Aorta (tissue), 5 donors: ENCODE measurements around the gene UBTF. TPM values are rescaled to one million over a fixed set of nuclear protein-coding genes. Genes with fewer than 3 reads are reported as not detected.

ENCODE experiments used
- ATAC-seq: fragments of 200-7000 bp; cut with Tn5 transposase; one replicate; pipeline ENCODE4 v1.9.1; 2022; ENCODE audit warnings: moderate library complexity; ENCODE audit not compliant: low FRiP score
- DNase-seq, 2 donors: peaks; one replicate each; pipeline ENCODE4 v3.0.0-alpha.2; 2020
- H3K27ac ChIP-seq, 2 donors: one replicate each; pipeline ENCODE4 v1.5.1; 2013; ENCODE audit warnings: low read length in 2 of 2, mild to moderate bottlenecking in 2 of 2, moderate library complexity in 2 of 2, control low read depth in 1 of 2, inconsistent platforms in 1 of 2, low read depth in 1 of 2
- H3K27me3 ChIP-seq, 2 donors: one replicate each; pipeline ENCODE4 v1.6.1; 2013; ENCODE audit warnings: control low read depth in 1 of 2, low read length in 1 of 2, mild to moderate bottlenecking in 1 of 2, moderate library complexity in 1 of 2; ENCODE audit not compliant: insufficient read depth in 2 of 2, control insufficient read depth in 1 of 2
- H3K36me3 ChIP-seq, 2 donors: one replicate each; pipeline ENCODE4 v1.6.1; 2013; ENCODE audit warnings: control low read depth in 1 of 2, low read length in 1 of 2, mild to moderate bottlenecking in 1 of 2; ENCODE audit not compliant: insufficient read depth in 2 of 2, control insufficient read depth in 1 of 2
- H3K4me1 ChIP-seq, 2 donors: one replicate each; pipeline ENCODE4 v1.6.1; 2013; ENCODE audit warnings: low read length in 2 of 2, control low read depth in 1 of 2, mild to moderate bottlenecking in 1 of 2, moderate library complexity in 1 of 2; ENCODE audit not compliant: insufficient read depth in 2 of 2, control insufficient read depth in 1 of 2
- H3K4me3 ChIP-seq, 2 donors: one replicate each; pipeline ENCODE4 v1.5.1; 2013; ENCODE audit warnings: low read length in 2 of 2, control low read depth in 1 of 2, mild to moderate bottlenecking in 1 of 2
- H3K9me3 ChIP-seq: one replicate; pipeline ENCODE4 v1.6.1; 2013; ENCODE audit warnings: mild to moderate bottlenecking, low read length; ENCODE audit not compliant: control insufficient read depth
- WGBS, 2 donors: extraction: QIAGEN DNeasy Blood & Tissue Kit; methylation state at CpG; one replicate each; pipeline ENCODE4 v1.1.7; 2013; 5-methylcytosine and 5-hydroxymethylcytosine counted together
- intact Hi-C, 2 donors: fragments of 100-400 bp; cut with DNase I; formaldehyde crosslinking; loops; one replicate each; pipeline versions ENCODE4 v1.14.2 to v1.15.0; 2022
- polyA plus RNA-seq, 2 donors: library from polyadenylated mRNA; stranded (reverse); fragments of 200-250 nt; gene quantifications; one replicate each; pipeline ENCODE4 v1.2.3, GENCODE V29; 2013
- total RNA-seq, 2 donors: library from RNA; stranded (reverse); fragmentation: NEBNext Ultra II Directional; extraction: Animal tissue kit (Norgen Biotek cat#: 25700); gene quantifications; one replicate each; pipeline ENCODE4 v1.2.1, GENCODE V29; 2021
- donor health status: healthy with polysubstance abuse.
- donor health status: Bipolar disorder and iron deficiency.
- donor health status: DM: no; HTN: no; CAD: no.
- donor health status: DM: no; HTN: no; CAD: no.
- donor health status: DM: yes; HTN: yes; CAD: no.

The UBTF gene
- total and polyA plus RNA-seq, 4 donors: 26.5 to 75.4 (median 42.5) TPM

DNA sequence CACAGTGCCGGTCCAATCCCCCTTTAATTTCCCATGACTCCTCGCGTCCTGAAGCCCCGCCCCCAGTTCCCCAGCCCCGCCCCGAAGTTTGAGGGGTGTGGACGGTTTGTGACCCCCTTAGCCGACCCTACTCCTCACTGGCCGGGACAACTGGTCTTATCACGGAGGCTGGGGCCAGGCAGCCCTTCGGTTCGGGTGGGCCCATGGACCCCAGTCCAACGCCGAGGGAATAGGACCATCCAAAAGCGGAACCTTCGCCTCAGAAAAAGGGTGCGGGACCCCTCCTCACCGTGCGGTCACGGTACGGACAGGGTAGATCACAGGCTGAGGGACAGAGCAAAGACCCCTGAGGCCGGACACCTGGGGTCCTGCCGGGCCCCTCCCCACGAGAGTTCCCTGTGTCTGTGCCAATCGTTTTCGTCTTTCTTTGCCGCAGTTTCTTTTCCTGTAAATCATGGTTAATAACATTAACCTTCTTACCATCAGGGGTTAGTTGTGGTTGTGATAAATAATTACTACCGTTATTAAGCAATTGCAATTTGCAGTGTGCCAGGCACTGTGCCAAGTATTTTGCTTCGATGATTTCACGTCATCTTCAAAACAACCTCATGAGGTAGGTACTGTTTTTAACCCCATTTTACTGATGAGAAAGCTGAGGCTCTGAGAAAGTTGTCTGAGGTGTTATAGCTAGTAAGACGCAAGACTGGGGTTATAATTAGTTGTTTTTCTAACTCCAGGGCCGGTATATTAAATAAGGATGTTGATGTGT, 32.2 kb downstream of the UBTF start:
- peak overlapping the region; percentile 59 to 89 for H3K4me3 ChIP-seq
- no peak for DNase-seq
- no peaks in the 10 kb centered on the region for H3K27me3 ChIP-seq
- ATAC-seq: peak; percentile 88
- no peaks in the 10 kb centered on the region for H3K9me3 ChIP-seq
- H3K27ac ChIP-seq: peak overlapping the region in 1 of 2 donors; percentile 92
- WGBS, 2 donors: 1% methylated on average over 32 of the region's 32 CpGs
- H3K36me3 ChIP-seq: no peaks in the 10 kb centered on the region
- intact Hi-C loops: no loop called here
- H3K4me1 ChIP-seq: no peaks in the 10 kb centered on the region

GRCh38 chr17:44186307-44187130, 33.0 kb downstream of the UBTF start, which contains the start of gene TMUB2:
TSS of gene TMUB2 (plus strand) at chr17:44186972. CDS start at chr17:44187709, 737 bp downstream.
- intact Hi-C loops: no loop called here
- Histone ChIP-seq H3K27me3 (no peaks in the 10 kb centered on the region), H3K4me3 (peak within 1 kb of the TSS; percentile 59 to 89), H3K4me1 (no peaks in the 10 kb centered on the region), H3K36me3 (no peaks in the 10 kb centered on the region), H3K27ac (peak within 1 kb of the TSS in 1 of 2 donors; percentile 92), H3K9me3 (no peaks in the 10 kb centered on the region)
- ATAC-seq (peak; percentile 98), DNase-seq (peak; percentile 99 to 100)
- WGBS, 2 donors: 0% methylated on average over 50 of the region's 50 CpGs

DNA sequence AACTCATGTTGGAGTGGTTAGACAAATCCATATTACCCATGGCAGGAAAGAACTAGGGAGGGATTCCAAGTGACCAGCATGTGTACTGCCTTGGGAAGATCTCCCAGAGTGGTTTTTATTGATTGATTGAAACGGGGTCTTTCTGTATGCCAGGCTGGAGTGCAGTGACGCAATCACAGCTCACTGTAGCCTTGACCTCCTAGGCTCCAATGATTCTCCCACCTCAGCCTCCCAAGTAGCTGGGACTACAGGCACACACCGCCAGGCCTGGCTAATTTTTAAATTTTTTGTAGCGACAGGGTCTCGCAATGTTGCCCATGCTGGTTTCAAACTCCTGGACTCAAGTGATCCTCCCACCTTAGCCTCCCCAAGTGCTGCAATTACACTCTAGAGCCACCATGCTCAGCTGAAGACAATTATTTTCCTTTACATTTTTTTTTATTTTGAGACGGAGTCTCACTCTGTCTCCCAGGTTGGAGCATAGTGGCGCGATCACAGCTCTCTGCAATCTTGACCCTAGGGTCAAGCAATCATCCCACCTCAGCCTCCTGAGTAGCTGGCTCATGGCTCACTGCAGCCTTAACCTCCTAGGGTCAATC, 35.2 kb downstream of the UBTF start:
- DNase-seq (no peak), ATAC-seq (no peak)
- WGBS, 2 donors: 88 to 89% methylated on average over 8 of the region's 8 CpGs
- Histone ChIP-seq H3K27ac (no peak overlapping the region), H3K4me1 (no peaks in the 10 kb centered on the region), H3K9me3 (no peaks in the 10 kb centered on the region), H3K4me3 (no peak overlapping the region), H3K27me3 (no peaks in the 10 kb centered on the region), H3K36me3 (no peaks in the 10 kb centered on the region)
- intact Hi-C loops: no loop called here

- WGBS, 2 donors: 52 to 68% methylated on average over 2 of the region's 2 CpGs
- H3K27me3 ChIP-seq: no peaks in the 10 kb centered on the region
Observed at GRCh38 chr17:44183024-44183423, 36.5 kb downstream of the UBTF start.

DNA sequence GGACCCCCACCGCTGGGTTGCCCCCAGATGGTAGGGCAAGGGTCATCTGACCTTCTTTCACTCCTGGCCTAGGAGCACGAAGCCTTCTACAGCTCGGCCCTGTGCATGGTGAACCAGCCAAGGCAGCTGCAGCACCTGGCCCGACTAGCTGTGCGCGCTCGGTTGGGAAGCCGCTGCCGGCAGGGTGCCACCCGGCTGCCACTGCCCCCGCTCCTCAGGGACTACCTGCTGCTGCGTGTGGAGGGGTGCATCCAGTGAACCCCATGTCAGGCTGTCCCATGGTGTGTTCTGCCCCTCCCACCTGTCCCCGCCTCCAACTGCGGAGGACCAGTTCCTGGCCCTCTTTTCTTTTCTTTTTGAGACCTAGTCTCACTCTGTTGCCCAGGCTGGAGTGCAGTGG, 41.3 kb downstream of the UBTF start:
- intact Hi-C loops: no loop called here
- Histone ChIP-seq H3K27ac (no peak overlapping the region), H3K9me3 (no peaks in the 10 kb centered on the region), H3K36me3 (peaks cover 0 to 3% of the 10 kb centered on the region in 2 donors), H3K4me3 (no peak overlapping the region), H3K4me1 (no peaks in the 10 kb centered on the region), H3K27me3 (no peaks in the 10 kb centered on the region)
- DNase-seq (no peak), ATAC-seq (no peak)
- 82 to 87% methylated on average over 14 of the region's 14 CpGs for WGBS, 2 donors

More at GRCh38 chr17:44183024-44183423, 36.5 kb downstream of the UBTF start:
- intact Hi-C loops: no loop called here
- Histone ChIP-seq H3K4me1 (no peaks in the 10 kb centered on the region), H3K27ac (no peak overlapping the region), H3K9me3 (no peaks in the 10 kb centered on the region), H3K36me3 (no peaks in the 10 kb centered on the region), H3K4me3 (no peak overlapping the region)
- ATAC-seq (no peak), DNase-seq (no peak)

DNA sequence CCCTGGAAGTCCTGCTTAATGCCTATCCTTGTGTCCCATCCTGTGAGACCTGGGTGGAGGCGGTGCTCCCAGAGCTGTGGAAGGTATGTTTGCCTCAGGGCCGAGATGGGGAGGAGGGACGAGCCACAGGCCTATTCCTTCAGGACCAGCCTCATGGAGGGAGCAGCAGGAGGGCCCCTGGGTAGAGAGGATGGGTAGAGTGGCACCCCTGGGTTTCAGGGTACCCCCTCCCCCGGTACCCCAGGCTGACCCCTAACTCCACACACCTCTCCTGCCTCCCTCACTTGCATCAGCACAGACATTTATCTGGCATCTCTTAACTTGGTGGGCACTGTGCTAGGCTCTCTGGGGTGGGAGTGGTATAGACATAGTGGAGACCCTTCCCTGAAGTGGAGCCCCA, 41.8 kb downstream of the UBTF start:
- no peaks in the 10 kb centered on the region for H3K27me3 ChIP-seq
- H3K27ac ChIP-seq: no peak overlapping the region
- peaks cover 0 to 3% of the 10 kb centered on the region in 2 donors for H3K36me3 ChIP-seq
- H3K4me3 ChIP-seq: no peak overlapping the region
- DNase-seq: no peak
- WGBS, 2 donors: 89 to 91% methylated on average over 4 of the region's 4 CpGs
- no peak for ATAC-seq
- no peaks in the 10 kb centered on the region for H3K4me1 ChIP-seq
- no peaks in the 10 kb centered on the region for H3K9me3 ChIP-seq
- intact Hi-C loops: no loop called here

DNA sequence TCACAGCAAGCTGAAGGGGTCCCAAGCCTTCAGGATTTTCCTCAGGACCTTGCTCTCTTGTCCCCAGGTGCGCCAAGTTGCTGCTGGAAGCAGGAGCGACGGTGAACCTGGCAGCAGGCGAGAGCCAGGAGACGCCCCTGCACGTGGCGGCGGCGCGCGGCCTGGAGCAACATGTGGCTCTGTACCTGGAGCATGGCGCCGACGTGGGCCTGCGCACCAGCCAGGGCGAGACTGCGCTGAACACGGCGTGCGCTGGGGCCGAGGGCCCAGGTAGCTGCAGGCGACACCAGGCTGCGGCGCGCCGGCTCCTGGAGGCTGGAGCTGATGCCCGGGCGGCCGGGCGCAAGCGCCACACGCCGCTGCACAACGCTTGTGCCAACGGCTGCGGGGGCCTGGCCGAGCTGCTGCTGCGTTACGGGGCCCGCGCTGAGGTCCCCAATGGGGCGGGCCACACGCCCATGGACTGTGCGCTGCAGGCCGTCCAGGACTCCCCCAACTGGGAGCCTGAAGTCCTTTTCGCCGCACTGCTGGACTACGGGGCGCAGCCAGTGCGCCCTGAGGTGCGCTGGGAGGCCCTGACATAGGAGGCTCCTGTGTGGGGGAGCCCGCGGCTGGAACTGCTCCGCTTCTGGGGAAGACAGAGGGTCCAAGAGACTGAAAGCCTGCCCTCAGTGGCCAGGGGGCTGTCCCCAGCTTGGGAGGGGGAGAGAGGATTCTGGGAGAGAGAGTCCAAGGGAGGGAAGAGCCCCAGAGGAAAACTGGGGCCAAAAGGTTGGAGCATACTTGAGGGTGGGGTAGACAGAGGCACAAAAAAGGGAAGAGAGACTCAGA, 42.6 kb downstream of the UBTF start:
- no peaks in the 10 kb centered on the region for H3K9me3 ChIP-seq
- peaks cover 0 to 3% of the 10 kb centered on the region in 2 donors for H3K36me3 ChIP-seq
- intact Hi-C loops: no loop called here
- H3K27me3 ChIP-seq: no peaks in the 10 kb centered on the region
- no peak overlapping the region for H3K4me3 ChIP-seq
- 92 to 93% methylated on average over 50 to 54 of the region's 54 CpGs for WGBS, 2 donors
- H3K27ac ChIP-seq: no peak overlapping the region
- no peaks in the 10 kb centered on the region for H3K4me1 ChIP-seq
- ATAC-seq: peak; percentile 29
- no peak for DNase-seq

DNA sequence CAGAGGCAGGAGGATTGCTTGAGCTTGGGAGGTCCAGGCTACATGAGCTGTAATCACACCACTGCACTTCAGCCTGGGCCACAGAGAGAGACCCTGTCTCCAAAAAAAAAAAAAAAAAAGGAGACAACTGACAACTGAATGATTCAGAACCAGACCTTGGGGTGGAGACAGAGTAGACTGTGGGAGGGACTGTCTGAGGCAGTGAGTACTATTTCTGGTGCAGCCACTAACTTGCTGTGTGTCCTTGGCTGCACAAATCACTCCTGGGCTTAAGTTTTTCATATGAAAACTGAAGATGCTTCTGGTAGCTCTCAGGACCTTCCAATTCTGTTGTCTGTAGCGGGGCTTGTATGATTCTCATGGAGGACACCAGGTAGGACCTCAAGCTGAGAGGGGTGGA, 43.2 kb downstream of the UBTF start:
- H3K36me3 ChIP-seq: peaks cover 0 to 3% of the 10 kb centered on the region in 2 donors

More for the DNA sequence above, 43.2 kb downstream of the UBTF start:
- no peak overlapping the region for H3K27ac ChIP-seq
- WGBS, 2 donors: 98 to 100% methylated on average over 1 of the region's 1 CpG
- H3K4me1 ChIP-seq: no peaks in the 10 kb centered on the region
- no peaks in the 10 kb centered on the region for H3K27me3 ChIP-seq
- H3K4me3 ChIP-seq: no peak overlapping the region
- intact Hi-C loops: no loop called here
- no peaks in the 10 kb centered on the region for H3K9me3 ChIP-seq
- ATAC-seq (no peak), DNase-seq (no peak)
